Stimulated activated CD4-positive, alpha-beta T cell treated with anti-CD3 and anti-CD28 coated beads, Interleukin-4, amount 100 ng/mL, for 48 hours (primary cell): ENCODE results near the gene MESP1.

ENCODE experiments used
- DNase-seq, 2 donors: peaks; one replicate each; pipeline ENCODE4 v3.0.0-alpha.2; 2020; ENCODE audit warnings: low read depth in 2 of 2

MESP1 gene

DNA sequence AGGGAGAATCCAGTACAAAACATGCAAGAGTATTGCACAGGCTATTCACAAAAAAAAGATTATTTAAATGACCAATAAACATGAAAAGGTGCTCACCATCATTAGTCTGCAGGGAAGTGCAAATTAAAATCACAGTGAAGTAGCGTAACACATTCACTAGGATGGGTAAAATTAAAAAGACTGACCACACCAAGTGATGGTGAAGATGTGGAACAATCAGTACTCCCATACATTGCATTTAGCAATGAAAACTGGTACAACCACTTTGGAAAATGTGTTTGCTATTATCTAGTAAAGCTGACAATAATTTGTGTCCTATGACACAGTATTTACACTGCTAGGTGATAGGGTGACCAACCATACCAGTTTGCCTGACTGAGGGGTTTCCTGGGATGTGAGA lies 26.4 kb downstream of the MESP1 start:
- no peak for DNase-seq

GRCh38 chr15:89723031-89723430 lies 28.0 kb downstream of the MESP1 start:
- DNase-seq = no peak

- no peak for DNase-seq
Observed at GRCh38 chr15:89714775-89715174, 36.3 kb downstream of the MESP1 start.

DNA sequence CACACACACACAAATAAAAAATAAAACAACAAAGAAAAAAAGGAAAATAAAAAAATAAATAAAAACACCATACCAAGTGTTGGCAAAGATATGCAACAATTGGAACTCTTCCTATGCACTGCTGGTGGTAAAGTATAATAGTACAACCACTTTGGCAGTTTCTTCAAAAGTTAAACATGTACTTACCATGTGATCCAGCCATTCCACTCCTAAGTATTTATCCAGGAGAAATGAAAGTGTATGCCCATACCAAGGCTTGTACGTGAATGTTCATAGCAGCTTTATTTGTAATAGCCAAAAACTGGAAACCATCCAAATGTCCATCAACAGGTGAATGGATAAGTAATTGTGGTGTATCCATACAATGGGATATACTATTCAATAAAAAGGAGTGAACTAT lies 43.5 kb downstream of the MESP1 start:
- DNase-seq = no peak

DNA sequence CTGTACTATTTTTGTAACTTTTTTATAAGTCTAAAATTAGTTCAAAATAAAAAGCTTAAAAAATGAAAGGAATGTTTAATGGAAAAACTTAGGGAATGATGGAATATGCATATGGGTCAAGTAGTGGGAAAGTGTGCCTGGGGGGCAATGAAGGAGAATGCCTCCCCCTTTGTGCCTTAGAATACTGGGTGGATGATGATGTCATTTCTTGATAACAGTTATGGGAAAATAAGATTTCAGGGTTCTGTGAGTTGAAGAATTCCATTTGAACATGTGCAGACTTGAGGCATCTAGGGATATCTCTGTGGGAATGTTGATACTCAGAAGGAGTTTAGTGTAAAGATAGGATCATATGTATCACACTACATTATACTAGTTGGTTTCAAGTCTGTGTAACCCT lies 46.6 kb downstream of the MESP1 start:
- no peak for DNase-seq
